HepG2 (cell line): ENCODE measurements around the gene FAM167B. TPM values are rescaled to one million over a fixed set of nuclear protein-coding genes. Genes with fewer than 3 reads are reported as not detected.

Experiments
- ERF ChIP-seq: IDR thresholded peaks from 2 replicates; pipeline ENCODE4 v1.6.1; 2018; ENCODE audit warnings: missing biosample characterization, missing genetic modification reagents
- FOXC1 ChIP-seq: sonication (generic); formaldehyde crosslinking; IDR thresholded peaks from 2 replicates; pipeline ENCODE4 v1.8.0; 2022; ENCODE audit warnings: mild to moderate bottlenecking, missing genetic modification reagents, borderline replicate concordance
- KLF13 ChIP-seq: sonication (generic); formaldehyde crosslinking; IDR thresholded peaks from 2 replicates; pipeline ENCODE4 v1.4.0; 2020; ENCODE audit warnings: mild to moderate bottlenecking, missing genetic modification reagents
- MEIS1 ChIP-seq: sonication (generic); formaldehyde crosslinking; IDR thresholded peaks from 2 replicates; pipeline ENCODE4 v1.9.0; 2021; ENCODE audit warnings: mild to moderate bottlenecking, missing genetic modification reagents, moderate library complexity, borderline replicate concordance
- POLR2AphosphoS2 ChIP-seq: IDR thresholded peaks from 2 replicates; pipeline ENCODE4 v1.6.1; 2011; ENCODE audit warnings: low read depth, low read length, improper control_type of control experiment
- RBM22 ChIP-seq: fragments of 200-400 bp; formaldehyde crosslinking; optimal IDR thresholded peaks from 2 replicates; pipeline ENCODE3; 2017; ENCODE audit warnings: mild to moderate bottlenecking, low read length, moderate library complexity
- TMF1 ChIP-seq: sonication (generic); formaldehyde crosslinking; IDR thresholded peaks from 2 replicates; pipeline ENCODE4 v1.8.1; 2022; ENCODE audit warnings: low read depth, missing genetic modification reagents
- TRIM24 ChIP-seq: sonication (generic); formaldehyde crosslinking; IDR thresholded peaks from 2 replicates; pipeline ENCODE4 v1.8.0; 2022; ENCODE audit warnings: mild to moderate bottlenecking, missing genetic modification reagents
- ZBTB49 ChIP-seq: sonication (generic); formaldehyde crosslinking; IDR thresholded peaks from 2 replicates; pipeline ENCODE4 v1.4.0; 2020; ENCODE audit warnings: missing genetic modification reagents, borderline replicate concordance
- ZFP82 ChIP-seq: sonication (generic); formaldehyde crosslinking; IDR thresholded peaks from 2 replicates; pipeline ENCODE4 v1.5.1; 2020; ENCODE audit warnings: mild to moderate bottlenecking, missing genetic modification reagents, borderline replicate concordance
- ZNF275 ChIP-seq: sonication (generic); formaldehyde crosslinking; IDR thresholded peaks from 2 replicates; pipeline ENCODE4 v1.8.0; 2022; ENCODE audit warnings: missing genetic modification reagents, mild to moderate bottlenecking, inconsistent platforms, borderline replicate concordance
- ZNF607 ChIP-seq: sonication (generic); formaldehyde crosslinking; IDR thresholded peaks from 2 replicates; pipeline ENCODE4 v1.5.1; 2020; ENCODE audit warnings: missing genetic modification reagents, mild to moderate bottlenecking, borderline replicate concordance
- ZNF720 ChIP-seq: sonication (generic); formaldehyde crosslinking; IDR thresholded peaks from 2 replicates; pipeline ENCODE4 v1.4.0; 2020; ENCODE audit warnings: missing genetic modification reagents
- polyA plus RNA-seq, 8 experiments: library from polyadenylated mRNA; depleted of rRNA in 3 of 8; stranded (reverse) in 7 of 8; unstranded in 1 of 8; fragments of >200 nt; fragmentation: Illumina TruSeq in 4 of 8; extraction: Trizol in 4 of 8; gene quantifications; 2 replicates each; pipeline versions ENCODE4 v1.2.1 to v1.2.3, GENCODE V29; 2011 to 2016; ENCODE audit warnings: low read depth in 4 of 8, missing spikeins in 1 of 8, mixed read lengths in 1 of 8; ENCODE audit not compliant: insufficient read depth in 1 of 8
- total RNA-seq, 5 experiments: library from RNA; depleted of rRNA; stranded (reverse); fragments of >200 nt; fragmentation: Illumina TruSeq; extraction: Trizol; gene quantifications; 2 replicates each; pipeline ENCODE4 v1.2.3, GENCODE V29; 2016; ENCODE audit warnings: low read depth in 1 of 5
- TF ChIP-seq, protein P1 (sequence below): sonication (generic); formaldehyde crosslinking; IDR thresholded peaks from 2 replicates; pipeline ENCODE4 v1.4.0; 2020; ENCODE audit warnings: missing genetic modification reagents, mild to moderate bottlenecking, borderline replicate concordance
- TF ChIP-seq, protein P2 (sequence below): sonication (generic); formaldehyde crosslinking; IDR thresholded peaks from 2 replicates; pipeline ENCODE4 v1.5.0; 2020; ENCODE audit warnings: mild to moderate bottlenecking, missing genetic modification reagents, borderline replicate concordance

The FAM167B gene
- total and polyA plus RNA-seq, 2 of the 13 experiments (the other 11 are each of a cell fraction or from before 2014, with no cell fraction given), result 0.15 to 0.70 TPM

GRCh38 chr1:32221980-32222755 lies 24.9 kb upstream of the FAM167B start, which contains the start of the genes EIF3I and TMEM234 (continued):
- TF ChIP-seq, protein P1, sequence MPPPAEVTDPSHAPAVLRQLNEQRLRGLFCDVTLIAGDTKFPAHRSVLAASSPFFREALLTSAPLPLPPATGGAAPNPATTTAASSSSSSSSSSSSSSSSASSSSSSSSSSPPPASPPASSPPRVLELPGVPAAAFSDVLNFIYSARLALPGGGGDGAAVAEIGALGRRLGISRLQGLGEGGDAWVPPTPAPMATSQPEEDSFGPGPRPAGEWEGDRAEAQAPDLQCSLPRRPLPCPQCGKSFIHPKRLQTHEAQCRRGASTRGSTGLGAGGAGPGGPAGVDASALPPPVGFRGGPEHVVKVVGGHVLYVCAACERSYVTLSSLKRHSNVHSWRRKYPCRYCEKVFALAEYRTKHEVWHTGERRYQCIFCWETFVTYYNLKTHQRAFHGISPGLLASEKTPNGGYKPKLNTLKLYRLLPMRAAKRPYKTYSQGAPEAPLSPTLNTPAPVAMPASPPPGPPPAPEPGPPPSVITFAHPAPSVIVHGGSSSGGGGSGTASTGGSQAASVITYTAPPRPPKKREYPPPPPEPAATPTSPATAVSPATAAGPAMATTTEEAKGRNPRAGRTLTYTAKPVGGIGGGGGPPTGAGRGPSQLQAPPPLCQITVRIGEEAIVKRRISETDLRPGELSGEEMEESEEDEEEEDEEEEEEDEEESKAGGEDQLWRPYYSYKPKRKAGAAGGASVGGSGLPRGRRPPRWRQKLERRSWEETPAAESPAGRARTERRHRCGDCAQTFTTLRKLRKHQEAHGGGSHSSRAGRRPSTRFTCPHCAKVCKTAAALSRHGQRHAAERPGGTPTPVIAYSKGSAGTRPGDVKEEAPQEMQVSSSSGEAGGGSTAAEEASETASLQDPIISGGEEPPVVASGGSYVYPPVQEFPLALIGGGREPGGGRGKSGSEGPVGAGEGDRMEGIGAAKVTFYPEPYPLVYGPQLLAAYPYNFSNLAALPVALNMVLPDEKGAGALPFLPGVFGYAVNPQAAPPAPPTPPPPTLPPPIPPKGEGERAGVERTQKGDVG (CRISPR knock-in tag), result no peak
- TF ChIP-seq POLR2AphosphoS2 (peak; percentile 47; the same call in 1 of the 2 replicates), FOXC1 (CRISPR knock-in tag) (no peak), KLF13 (no peak), ZBTB49 (no peak), MEIS1 (CRISPR knock-in tag) (0 out of 2 replicates have a peak, but pooled peaks have one; percentile 26), TRIM24 (CRISPR knock-in tag) (no peak), ZNF720 (CRISPR knock-in tag) (no peak), ERF (no peak), ZNF607 (CRISPR knock-in tag) (peak; percentile 70; the same call in 1 of the 2 replicates), ZNF275 (CRISPR knock-in tag) (0 out of 2 replicates have a peak, but pooled peaks have one; percentile 37), TMF1 (CRISPR knock-in tag) (no peak), RBM22 (peak; percentile 92), ZFP82 (CRISPR knock-in tag) (0 out of 2 replicates have a peak, but pooled peaks have one; percentile 21)
- TF ChIP-seq, protein P2, sequence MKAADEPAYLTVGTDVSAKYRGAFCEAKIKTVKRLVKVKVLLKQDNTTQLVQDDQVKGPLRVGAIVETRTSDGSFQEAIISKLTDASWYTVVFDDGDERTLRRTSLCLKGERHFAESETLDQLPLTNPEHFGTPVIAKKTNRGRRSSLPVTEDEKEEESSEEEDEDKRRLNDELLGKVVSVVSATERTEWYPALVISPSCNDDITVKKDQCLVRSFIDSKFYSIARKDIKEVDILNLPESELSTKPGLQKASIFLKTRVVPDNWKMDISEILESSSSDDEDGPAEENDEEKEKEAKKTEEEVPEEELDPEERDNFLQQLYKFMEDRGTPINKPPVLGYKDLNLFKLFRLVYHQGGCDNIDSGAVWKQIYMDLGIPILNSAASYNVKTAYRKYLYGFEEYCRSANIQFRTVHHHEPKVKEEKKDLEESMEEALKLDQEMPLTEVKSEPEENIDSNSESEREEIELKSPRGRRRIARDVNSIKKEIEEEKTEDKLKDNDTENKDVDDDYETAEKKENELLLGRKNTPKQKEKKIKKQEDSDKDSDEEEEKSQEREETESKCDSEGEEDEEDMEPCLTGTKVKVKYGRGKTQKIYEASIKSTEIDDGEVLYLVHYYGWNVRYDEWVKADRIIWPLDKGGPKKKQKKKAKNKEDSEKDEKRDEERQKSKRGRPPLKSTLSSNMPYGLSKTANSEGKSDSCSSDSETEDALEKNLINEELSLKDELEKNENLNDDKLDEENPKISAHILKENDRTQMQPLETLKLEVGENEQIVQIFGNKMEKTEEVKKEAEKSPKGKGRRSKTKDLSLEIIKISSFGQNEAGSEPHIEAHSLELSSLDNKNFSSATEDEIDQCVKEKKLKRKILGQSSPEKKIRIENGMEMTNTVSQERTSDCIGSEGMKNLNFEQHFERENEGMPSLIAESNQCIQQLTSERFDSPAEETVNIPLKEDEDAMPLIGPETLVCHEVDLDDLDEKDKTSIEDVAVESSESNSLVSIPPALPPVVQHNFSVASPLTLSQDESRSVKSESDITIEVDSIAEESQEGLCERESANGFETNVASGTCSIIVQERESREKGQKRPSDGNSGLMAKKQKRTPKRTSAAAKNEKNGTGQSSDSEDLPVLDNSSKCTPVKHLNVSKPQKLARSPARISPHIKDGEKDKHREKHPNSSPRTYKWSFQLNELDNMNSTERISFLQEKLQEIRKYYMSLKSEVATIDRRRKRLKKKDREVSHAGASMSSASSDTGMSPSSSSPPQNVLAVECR (CRISPR knock-in tag), result peak; percentile 97
